NCI-H345 treated with DMSO at 0.1 percent for 48 hours (cell line): ENCODE data around the gene ERVW-1.
"Not testable (repeated sequence)": the region's sequence is repeated elsewhere in the genome, so short reads cannot be mapped to it uniquely, and the experiment has no call there.

Source experiments
- DNase-seq: peaks from one replicate; lab custom pipeline; 2025; ENCODE audit not compliant: unreplicated experiment; lab: John Stamatoyannopoulos, UW

ERVW-1 gene

GRCh38 chr7:92477681-92478080, at the start of gene ERVW-1:
TSS of gene ERVW-1 (minus strand) at chr7:92477946. CDS start at chr7:92470381, 7,565 bp downstream.
- not testable (repeated sequence) for DNase-seq

DNA sequence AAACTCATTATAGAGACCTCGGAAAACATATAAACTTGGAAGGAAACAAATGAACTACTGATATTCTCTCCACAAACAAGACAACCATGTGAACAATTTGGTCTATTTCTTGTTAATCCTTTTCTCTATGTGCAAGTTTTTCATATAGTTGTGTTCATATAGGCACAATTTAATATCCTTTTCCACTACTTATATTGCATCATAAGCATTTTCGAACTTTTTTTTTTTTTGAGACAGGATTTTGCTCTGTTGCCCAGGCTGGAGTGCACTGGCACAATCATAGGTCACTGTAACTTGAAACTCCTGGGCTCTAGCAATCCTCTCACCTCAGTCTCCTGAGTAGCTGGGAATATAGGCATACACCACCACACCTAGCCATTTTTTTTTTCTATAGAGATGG, 45.4 kb upstream of the ERVW-1 start:
- no peak for DNase-seq

GRCh38 chr7:92520024-92520423, 42.3 kb upstream of the ERVW-1 start:
- DNase-seq, result no peak

GRCh38 chr7:92517631-92518030, 39.9 kb upstream of the ERVW-1 start:
- DNase-seq, result no peak

DNA sequence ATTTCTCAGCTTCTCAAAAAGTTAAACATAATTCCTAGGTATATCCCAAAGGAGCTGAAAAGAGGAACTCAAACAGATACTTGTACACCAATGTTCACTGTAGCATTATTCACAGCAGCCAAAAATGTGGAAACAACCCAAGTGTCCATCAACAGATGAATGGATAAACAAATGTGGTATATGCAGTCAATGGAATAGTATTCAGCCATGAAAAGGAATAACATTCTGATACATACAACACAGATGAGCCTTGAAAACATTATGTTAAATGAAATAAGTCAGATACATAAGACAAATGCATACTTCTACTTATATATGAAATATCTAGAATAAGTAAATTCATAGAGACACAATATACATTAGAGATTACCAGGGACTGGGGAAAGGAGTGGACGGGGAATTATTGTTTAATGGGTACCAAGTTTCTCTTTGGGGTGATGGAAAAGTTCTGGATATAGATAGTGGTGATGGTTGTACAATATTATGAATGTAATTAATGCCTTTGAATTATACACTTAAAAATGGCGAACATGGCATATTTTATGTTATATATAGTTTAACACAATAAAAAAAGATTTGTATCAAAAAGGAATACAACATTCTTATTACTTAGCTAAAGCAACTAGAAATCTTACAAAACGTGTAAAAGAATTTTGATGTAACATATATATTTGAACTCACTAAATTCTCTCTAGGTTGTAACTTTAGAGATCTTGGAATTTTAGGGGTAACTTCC, 35.6 kb upstream of the ERVW-1 start:
- no peak for DNase-seq

DNA sequence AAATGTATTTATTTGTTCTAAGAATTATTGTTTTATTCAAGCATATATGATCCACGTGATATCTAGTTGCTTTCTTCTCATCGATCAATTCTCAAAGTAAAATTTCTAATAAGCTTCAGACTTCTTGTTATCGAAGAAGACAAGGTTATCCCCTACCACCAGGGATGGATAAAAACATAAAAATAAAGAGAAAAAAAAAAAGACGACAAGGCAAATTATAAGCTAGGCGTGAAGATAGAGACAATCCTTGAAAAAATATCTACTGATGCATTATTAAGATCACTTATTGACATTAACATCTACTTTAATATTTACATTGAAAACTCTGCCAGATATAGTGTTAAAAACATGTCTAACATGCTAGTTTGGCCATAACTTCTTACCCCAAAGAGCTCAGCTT, 31.2 kb upstream of the ERVW-1 start:
- no peak for DNase-seq

GRCh38 chr7:92506363-92506762, 28.6 kb upstream of the ERVW-1 start:
- DNase-seq, result no peak

GRCh38 chr7:92504563-92504962, 26.8 kb upstream of the ERVW-1 start:
- DNase-seq, result no peak

DNA sequence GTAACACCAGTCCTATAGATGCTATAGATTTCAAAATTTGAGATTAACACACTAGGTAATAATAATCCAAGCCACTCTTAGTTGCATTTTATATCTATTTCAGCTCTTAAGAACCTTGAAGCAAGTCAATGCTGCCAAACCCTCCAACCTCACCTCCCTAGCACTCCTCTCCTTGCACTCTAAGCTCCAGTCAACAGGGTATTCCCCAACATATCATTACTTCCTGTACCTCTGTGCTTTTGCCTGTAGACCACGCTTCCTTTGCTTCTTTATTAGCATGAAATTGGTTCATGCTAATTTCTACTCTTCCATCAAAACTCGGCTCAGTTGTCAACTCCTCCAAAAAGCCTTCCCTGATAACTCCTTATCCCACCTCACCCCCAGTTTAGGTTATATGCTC, 26.0 kb upstream of the ERVW-1 start:
- no peak for DNase-seq

DNA sequence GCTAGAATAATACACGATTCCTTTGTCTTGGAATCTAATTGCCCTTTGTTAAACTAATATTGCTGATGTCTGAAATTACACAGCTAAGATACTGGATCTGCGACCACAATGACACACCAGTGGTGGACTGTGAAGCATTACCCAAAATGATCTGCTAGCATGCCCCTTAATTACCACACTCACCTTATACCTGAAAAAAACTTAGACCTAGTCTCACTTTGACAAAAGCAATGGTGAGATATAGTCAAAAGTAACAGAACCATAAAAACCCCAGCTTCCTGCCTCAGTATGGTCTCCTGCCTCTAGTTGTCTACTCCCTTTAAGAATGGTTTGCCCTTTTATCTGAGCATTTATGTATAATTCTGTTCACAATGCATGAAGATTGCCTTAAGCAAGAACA, 20.8 kb upstream of the ERVW-1 start:
- DNase-seq, result no peak

- no peak for DNase-seq
These were observed 19.1 kb upstream of the ERVW-1 start for GRCh38 chr7:92496876-92497275.

DNA sequence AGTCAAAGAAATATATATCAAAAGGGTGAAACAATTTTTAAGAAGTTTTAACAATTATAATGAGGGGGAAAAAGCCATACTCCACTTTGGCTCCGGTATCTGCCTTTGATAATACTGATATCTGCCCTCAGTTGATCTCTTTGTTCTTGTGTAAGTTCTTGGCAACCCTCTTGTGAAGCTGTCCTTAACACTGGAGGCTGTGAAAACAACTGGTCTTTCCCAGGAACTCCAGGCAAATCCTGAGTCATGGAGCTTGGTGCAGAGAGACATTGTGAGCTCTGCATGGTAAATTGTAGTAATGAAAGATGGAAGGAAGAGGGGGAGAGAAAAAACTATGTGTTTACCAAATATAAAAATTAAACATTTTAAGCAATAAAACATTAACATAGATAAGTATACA, 11.9 kb upstream of the ERVW-1 start:
- DNase-seq, result no peak

DNA sequence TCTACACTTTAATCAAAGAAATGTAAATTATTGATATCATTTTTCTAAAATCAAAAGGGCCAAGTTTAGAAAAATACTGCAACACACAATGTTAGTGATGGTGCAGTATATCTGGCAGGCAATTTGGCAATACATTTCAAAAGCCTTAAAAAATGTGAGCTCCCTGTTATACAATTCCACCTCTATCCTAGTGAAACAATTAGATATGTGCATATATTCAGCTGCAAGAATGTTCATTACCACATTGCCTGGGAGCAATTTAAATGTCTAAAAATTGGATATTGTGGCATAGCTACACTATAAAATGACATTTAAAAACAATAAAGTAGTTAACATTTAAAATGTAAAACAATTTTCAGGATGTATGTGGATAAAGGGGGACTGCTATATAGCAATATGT, 10.1 kb upstream of the ERVW-1 start:
- no peak for DNase-seq

GRCh38 chr7:92485974-92486373, 8.2 kb upstream of the ERVW-1 start:
- DNase-seq, result no peak

DNA sequence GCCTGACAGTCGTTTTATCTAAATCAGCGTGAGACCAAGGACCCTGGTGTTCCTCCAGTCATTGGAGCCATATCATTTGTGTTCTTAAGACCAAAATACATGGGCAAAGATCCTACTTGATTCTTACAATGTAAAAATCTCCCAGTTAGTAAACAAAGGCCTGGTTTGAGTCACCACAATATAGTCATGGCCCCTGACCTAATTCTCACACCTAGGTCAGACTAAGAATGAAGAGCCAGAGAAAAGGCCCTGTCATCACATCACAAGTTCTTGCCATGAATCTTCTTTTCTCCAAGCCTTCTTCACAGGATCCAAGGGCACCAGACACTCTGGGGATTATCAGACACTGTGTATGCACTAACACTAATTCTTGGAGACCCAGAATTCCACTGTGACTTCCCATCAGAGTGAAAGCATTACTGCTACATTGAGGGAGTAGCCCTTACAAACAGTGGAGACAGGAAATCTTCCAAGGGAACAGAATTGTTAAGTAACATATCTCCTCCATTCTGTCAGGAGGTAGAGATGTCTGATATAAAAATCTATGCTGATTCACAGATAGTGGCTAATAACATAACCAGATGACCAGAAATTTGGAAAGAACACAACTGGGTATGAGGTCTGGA, 7.6 kb upstream of the ERVW-1 start:
- no peak for DNase-seq

DNA sequence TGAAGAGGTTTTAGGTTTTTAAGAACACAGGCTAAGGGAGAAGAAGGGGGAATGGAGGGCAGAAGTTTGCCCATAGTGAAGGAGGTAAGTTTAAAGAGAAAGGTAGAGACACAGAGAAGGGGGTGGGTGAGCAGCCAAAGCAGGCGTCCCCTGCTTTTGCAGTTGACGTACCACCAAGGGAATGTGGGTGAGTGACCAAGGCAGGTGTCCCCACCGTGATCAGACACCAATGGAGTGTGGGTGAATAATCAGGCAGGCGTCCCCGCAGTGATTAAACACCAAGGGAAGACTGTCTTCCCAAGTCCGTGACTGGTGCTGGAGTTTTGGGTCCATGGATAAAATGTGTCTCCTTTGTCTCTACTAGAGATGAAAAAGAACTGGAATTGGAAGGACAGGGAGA, 6.5 kb upstream of the ERVW-1 start:
- DNase-seq, result not testable (repeated sequence)

DNA sequence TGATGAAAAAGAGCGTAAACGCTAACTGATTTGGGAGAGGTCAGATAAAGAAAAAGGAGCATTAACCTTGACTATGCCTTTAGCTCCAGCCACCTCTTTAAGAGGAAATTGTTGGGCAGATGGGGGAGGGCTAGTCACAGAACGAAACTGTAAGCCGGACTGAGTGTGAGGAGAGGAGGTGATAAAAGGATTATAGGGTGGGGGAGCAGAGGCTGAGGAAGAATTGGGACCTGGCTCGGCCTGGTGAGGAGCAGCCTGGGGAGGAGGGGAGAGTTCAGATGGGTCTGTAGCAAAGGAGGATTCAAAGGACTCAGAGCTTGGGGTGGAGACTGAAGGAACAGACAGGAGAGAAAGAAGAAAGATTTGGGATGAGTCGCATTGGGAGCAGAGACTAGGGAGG, 5.9 kb upstream of the ERVW-1 start:
- DNase-seq, result not testable (repeated sequence)

GRCh38 chr7:92479146-92479545, 1.4 kb upstream of the ERVW-1 start:
- DNase-seq, result not testable (repeated sequence)

GRCh38 chr7:92478711-92479110, 965 bp upstream of the ERVW-1 start:
- no peak for DNase-seq

- DNase-seq, result no peak
These were observed 349 bp upstream of the ERVW-1 start for GRCh38 chr7:92478095-92478494.

DNA sequence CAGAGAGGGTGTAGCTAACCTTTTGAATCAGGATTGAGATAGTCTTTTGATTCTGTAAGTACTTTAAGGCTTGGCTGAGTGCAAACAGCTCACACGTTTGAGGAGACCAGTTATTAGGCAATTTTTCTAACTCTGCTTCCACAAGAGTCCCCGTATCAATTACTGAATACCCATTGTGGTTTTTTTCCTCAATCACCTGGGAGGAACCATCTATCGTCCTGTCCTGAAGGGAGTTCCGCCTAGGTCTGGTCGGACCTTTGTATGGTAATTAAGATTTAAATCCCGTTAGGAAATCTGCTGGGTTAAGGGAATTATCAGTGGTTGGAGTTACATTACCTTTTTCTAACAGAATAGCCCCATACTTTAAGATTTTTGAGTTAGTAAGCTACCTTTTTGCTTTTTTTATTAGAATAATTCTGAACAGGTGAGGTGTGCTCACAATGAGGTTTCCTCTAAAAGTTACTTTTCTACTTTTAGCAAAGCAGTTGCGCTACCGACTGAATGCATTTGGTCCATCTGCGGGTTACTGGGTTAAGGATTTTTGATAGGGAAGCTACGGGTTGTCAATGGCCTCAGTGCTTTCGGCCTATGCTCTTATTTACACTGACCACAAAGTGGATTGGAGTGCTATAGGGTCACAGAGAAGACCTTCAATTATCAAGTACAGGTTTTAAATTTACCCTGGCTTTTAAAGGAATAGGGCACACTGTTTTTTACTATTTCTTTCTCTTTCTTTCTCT, 1.7 kb downstream of the ERVW-1 start:
- DNase-seq, result not testable (repeated sequence)

- not testable (repeated sequence) for DNase-seq
These were observed 2.4 kb downstream of the ERVW-1 start for GRCh38 chr7:92475261-92475770.
